ENCODE results near the gene DDB1. TPM values are rescaled to one million over a fixed set of nuclear protein-coding genes. Genes with fewer than 3 reads are reported as not detected.

The DDB1 gene
- total RNA-seq, 1 experiment from 2014 or later = 302 TPM

DNA sequence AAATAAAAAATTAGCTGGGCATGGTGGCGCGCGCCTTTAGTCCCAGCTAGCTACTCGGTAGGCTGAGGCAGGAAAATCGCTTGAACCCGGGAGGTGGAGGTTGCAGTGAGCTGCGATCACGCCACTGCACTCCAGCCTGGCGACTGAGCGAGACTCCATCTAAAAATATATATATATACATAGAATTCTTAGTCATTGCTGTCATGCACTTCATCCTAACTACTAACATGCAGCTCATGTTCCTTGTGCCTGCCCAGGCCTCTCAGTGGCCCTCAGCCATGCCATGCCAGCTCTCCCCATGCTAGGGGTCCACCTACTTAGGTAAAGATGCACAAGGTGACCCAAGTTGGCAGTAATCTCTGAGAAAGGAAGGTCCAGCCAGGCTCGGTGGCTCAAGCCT is 25.7 kb upstream of the DDB1 start:
- ChIA-PET POLR2A (ENCODE audit: unreplicated experiment) (no interaction called here), CTCF (no interaction called here)
- intact Hi-C loops (cut with micrococcal nuclease; ENCODE audit: unreplicated experiment) = no loop called here

DNA sequence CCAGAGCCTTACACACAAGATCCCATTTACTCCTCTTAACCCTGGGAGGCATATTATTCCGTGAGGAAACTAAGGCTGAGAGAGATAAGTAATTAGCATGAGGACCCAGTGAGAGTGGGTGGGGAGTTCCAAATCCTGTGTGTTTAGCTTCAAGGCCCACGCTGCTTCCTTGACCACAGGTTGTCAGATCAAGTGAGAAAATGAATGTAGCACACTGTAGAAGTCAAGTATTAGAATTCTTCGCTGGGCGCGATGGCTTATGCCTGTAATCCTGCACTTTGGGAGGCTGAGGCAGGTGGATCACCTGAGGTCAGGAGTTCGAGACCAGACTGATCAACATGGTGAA is 25.0 kb upstream of the DDB1 start:
- TF ChIP-seq, protein P1, sequence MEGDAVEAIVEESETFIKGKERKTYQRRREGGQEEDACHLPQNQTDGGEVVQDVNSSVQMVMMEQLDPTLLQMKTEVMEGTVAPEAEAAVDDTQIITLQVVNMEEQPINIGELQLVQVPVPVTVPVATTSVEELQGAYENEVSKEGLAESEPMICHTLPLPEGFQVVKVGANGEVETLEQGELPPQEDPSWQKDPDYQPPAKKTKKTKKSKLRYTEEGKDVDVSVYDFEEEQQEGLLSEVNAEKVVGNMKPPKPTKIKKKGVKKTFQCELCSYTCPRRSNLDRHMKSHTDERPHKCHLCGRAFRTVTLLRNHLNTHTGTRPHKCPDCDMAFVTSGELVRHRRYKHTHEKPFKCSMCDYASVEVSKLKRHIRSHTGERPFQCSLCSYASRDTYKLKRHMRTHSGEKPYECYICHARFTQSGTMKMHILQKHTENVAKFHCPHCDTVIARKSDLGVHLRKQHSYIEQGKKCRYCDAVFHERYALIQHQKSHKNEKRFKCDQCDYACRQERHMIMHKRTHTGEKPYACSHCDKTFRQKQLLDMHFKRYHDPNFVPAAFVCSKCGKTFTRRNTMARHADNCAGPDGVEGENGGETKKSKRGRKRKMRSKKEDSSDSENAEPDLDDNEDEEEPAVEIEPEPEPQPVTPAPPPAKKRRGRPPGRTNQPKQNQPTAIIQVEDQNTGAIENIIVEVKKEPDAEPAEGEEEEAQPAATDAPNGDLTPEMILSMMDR (conservative IDR thresholded peaks at IDR 0.05) = no peak
- no peak for TF ChIP-seq EZH2 (IDR thresholded peaks at IDR 0.05; ENCODE audit: low read depth)
- ChIA-PET CTCF (interaction anchor here (0.5 kb wide), 1 partner anchor 509 kb away, joined by 6 read pairs; no protein-coding TSS in a partner anchor), POLR2A (ENCODE audit: unreplicated experiment) (no interaction called here)
- Histone ChIP-seq H3K36me3 (ENCODE audit: low read depth) (no peaks in the 10 kb centered on the region), H3K9me2 (ENCODE audit: insufficient read depth) (no peaks in the 10 kb centered on the region), H3F3A (ENCODE audit: insufficient read depth, low read depth) (peaks cover 12% of the 10 kb centered on the region; the same call in 1 of the 2 replicates), H3K79me2 (ENCODE audit: low read depth) (peaks cover 25% of the 10 kb centered on the region), H4K20me1 (ENCODE audit: insufficient read depth) (no peaks in the 10 kb centered on the region), H3K4me2 (no peak overlapping the region), H2AFZ (no peak overlapping the region), H3K27me3 (ENCODE audit: insufficient read depth, low read depth) (no peaks in the 10 kb centered on the region), H3K9me3 (ENCODE audit: insufficient read depth, low read depth) (no peaks in the 10 kb centered on the region), H3K27ac (no peak overlapping the region), H3K4me1 (replicated peaks; ENCODE audit: insufficient read depth) (peaks cover 10% of the 10 kb centered on the region), H3K4me3 (no peak overlapping the region)
- DNase-seq = no peak
- no TSS peak for BruUV-seq (replicated peaks)
- intact Hi-C loops (cut with micrococcal nuclease; ENCODE audit: unreplicated experiment) = no loop called here

More for the DNA sequence above, 25.7 kb upstream of the DDB1 start:
- H3K27me3 ChIP-seq (ENCODE audit: insufficient read depth, low read depth) = no peaks in the 10 kb centered on the region
- TF ChIP-seq, protein P1 (conservative IDR thresholded peaks at IDR 0.05) = no peak
- no peak for TF ChIP-seq EZH2 (IDR thresholded peaks at IDR 0.05; ENCODE audit: low read depth)
- peaks cover 32% of the 10 kb centered on the region for H3K79me2 ChIP-seq (ENCODE audit: low read depth)
- no peaks in the 10 kb centered on the region for H4K20me1 ChIP-seq (ENCODE audit: insufficient read depth)
- peaks cover 16% of the 10 kb centered on the region for H3K4me1 ChIP-seq (replicated peaks; ENCODE audit: insufficient read depth)
- H3K27ac ChIP-seq = no peak overlapping the region
- H3F3A ChIP-seq (ENCODE audit: insufficient read depth, low read depth) = peaks cover 15% of the 10 kb centered on the region
- no peaks in the 10 kb centered on the region for H3K9me3 ChIP-seq (ENCODE audit: insufficient read depth, low read depth)
- H3K9me2 ChIP-seq (ENCODE audit: insufficient read depth) = no peaks in the 10 kb centered on the region
- no peak overlapping the region for H3K4me3 ChIP-seq
- DNase-seq = no peak
- H3K36me3 ChIP-seq (ENCODE audit: low read depth) = no peaks in the 10 kb centered on the region
- no TSS peak for BruUV-seq (replicated peaks)
- H2AFZ ChIP-seq = no peak overlapping the region
- H3K4me2 ChIP-seq = no peak overlapping the region

DNA sequence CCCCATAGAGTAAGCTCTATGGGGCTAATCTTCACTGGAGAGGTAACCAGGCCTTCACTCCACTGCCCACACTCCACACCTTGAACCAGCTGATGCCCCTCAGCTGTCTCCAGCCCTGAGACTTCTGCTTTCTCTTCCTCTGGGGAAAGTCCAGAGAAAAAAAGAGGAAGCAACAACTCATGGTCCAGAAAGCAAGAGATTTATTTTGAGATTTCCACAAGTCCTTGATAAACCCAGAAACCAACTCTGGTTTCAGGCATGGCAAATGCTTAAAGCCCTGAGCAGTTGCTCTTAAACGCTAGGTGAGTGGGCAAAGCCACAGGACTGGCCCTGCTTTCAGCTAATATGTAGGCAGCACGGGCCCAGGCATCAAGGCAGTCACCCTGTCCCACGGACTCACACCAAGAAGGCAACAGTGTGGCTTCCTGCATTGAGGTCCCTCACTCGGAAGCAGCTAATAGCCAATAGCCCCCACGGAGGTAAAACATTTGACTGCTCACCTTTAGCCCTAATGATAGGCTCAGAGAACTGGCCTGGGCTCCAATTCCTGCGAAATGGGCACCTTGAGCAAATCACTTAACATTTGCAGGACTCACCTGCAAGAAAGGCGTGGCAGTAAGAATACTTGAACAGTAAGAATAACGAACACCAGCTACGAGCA is 24.5 kb upstream of the DDB1 start:
- ChIA-PET POLR2A (ENCODE audit: unreplicated experiment) (interaction anchor here (0.7 kb wide), 1 partner anchor 396 kb away, joined by 11 read pairs; no protein-coding TSS in a partner anchor), CTCF (interaction anchor here (0.5 kb wide), 1 partner anchor 510 kb away, joined by 6 read pairs; no protein-coding TSS in a partner anchor)

More for the DNA sequence above, 24.5 kb upstream of the DDB1 start:
- no peaks in the 10 kb centered on the region for H3K27me3 ChIP-seq (ENCODE audit: insufficient read depth, low read depth)
- H3K27ac ChIP-seq = no peak overlapping the region
- H3K79me2 ChIP-seq (ENCODE audit: low read depth) = peaks cover 20% of the 10 kb centered on the region
- peaks cover 10% of the 10 kb centered on the region for H3K4me1 ChIP-seq (replicated peaks; ENCODE audit: insufficient read depth)
- H3K36me3 ChIP-seq (ENCODE audit: low read depth) = no peaks in the 10 kb centered on the region
- no TSS peak for BruUV-seq (replicated peaks)
- no peaks in the 10 kb centered on the region for H3K9me2 ChIP-seq (ENCODE audit: insufficient read depth)
- no peak overlapping the region for H3K4me3 ChIP-seq
- H4K20me1 ChIP-seq (ENCODE audit: insufficient read depth) = no peaks in the 10 kb centered on the region
- no peak overlapping the region for H2AFZ ChIP-seq
- DNase-seq = no peak
- intact Hi-C loops (cut with micrococcal nuclease; ENCODE audit: unreplicated experiment) = no loop called here
- no peaks in the 10 kb centered on the region for H3K9me3 ChIP-seq (ENCODE audit: insufficient read depth, low read depth)
- no peak overlapping the region for H3K4me2 ChIP-seq
- TF ChIP-seq EZH2 (IDR thresholded peaks at IDR 0.05; ENCODE audit: low read depth) = no peak
- TF ChIP-seq, protein P1 (conservative IDR thresholded peaks at IDR 0.05) = no peak
- H3F3A ChIP-seq (ENCODE audit: insufficient read depth, low read depth) = peaks cover 6% of the 10 kb centered on the region; the same call in 1 of the 2 replicates

Data from PC-9 (cell line).